H9 (cell line): ENCODE measurements around the gene CEP192. TPM values are rescaled to one million over a fixed set of nuclear protein-coding genes. Genes with fewer than 3 reads are reported as not detected.
A peak's percentile ranks its signal among the peaks of the same experiment; 100 is the strongest.
"Not testable (repeated sequence)": the region's sequence is repeated elsewhere in the genome, so short reads cannot be mapped to it uniquely, and the experiment has no call there.

Experiments used
- DNase-seq: peaks from one replicate; pipeline ENCODE4 v3.0.0-alpha.2; 2017
- H2AFZ ChIP-seq: one replicate; pipeline ENCODE4 v1.6.1; 2013; ENCODE audit warnings: mild to moderate bottlenecking, low read length, control low read depth, moderate library complexity
- H2AK5ac ChIP-seq: 2 replicates; pipeline ENCODE4 v1.6.1; 2013; ENCODE audit warnings: low read length, control low read depth, mixed read lengths; ENCODE audit not compliant: insufficient read length
- H2BK120ac ChIP-seq: one replicate; pipeline ENCODE4 v1.6.1; 2013; ENCODE audit warnings: low read depth, mild to moderate bottlenecking, low read length, control low read depth, inconsistent platforms; ENCODE audit not compliant: poor library complexity, severe bottlenecking
- H2BK12ac ChIP-seq: 2 replicates; pipeline ENCODE4 v1.6.1; 2013; ENCODE audit warnings: low read length, control low read depth, mixed read lengths, low read depth; ENCODE audit not compliant: insufficient read length
- H2BK15ac ChIP-seq: 2 replicates; pipeline ENCODE4 v1.6.1; 2013; ENCODE audit warnings: low read depth, low read length, control low read depth
- H2BK20ac ChIP-seq: one replicate; pipeline ENCODE4 v1.6.1; 2013; ENCODE audit warnings: low read depth, mild to moderate bottlenecking, low read length, control low read depth, inconsistent platforms; ENCODE audit not compliant: poor library complexity, severe bottlenecking
- H2BK5ac ChIP-seq: 2 replicates; pipeline ENCODE4 v1.6.1; 2013; ENCODE audit warnings: low read length, control low read depth, mixed read lengths; ENCODE audit not compliant: insufficient read length
- H3K14ac ChIP-seq: 2 replicates; pipeline ENCODE4 v1.6.1; 2013; ENCODE audit warnings: low read length, control low read depth; ENCODE audit not compliant: insufficient read depth
- H3K18ac ChIP-seq: 2 replicates; pipeline ENCODE4 v1.6.1; 2013; ENCODE audit warnings: low read depth, mild to moderate bottlenecking, mixed read lengths, low read length, control low read depth; ENCODE audit not compliant: insufficient read length
- H3K23ac ChIP-seq: 2 replicates; pipeline ENCODE4 v1.6.1; 2013; ENCODE audit warnings: low read length, control low read depth, mixed read lengths, low read depth; ENCODE audit not compliant: insufficient read length
- H3K23me2 ChIP-seq: 2 replicates; pipeline ENCODE4 v1.6.1; 2013; ENCODE audit warnings: low read depth, mild to moderate bottlenecking, mixed read lengths, low read length, control low read depth; ENCODE audit not compliant: insufficient read length, poor library complexity, severe bottlenecking
- H3K27ac ChIP-seq: 2 replicates; pipeline ENCODE4 v1.5.1; 2013; ENCODE audit warnings: low read length, control low read depth, mixed read lengths, low read depth; ENCODE audit not compliant: insufficient read length
- H3K27me3 ChIP-seq: 2 replicates; pipeline ENCODE4 v1.6.1; 2013; ENCODE audit warnings: low read length, control low read depth, inconsistent platforms; ENCODE audit not compliant: insufficient read depth
- H3K4ac ChIP-seq: 2 replicates; pipeline ENCODE4 v1.6.1; 2013; ENCODE audit warnings: low read depth, mild to moderate bottlenecking, control low read depth, inconsistent platforms, low read length, moderate library complexity
- H3K4me1 ChIP-seq: 2 replicates; pipeline ENCODE4 v1.6.1; 2013; ENCODE audit warnings: low read length, control low read depth, inconsistent platforms; ENCODE audit not compliant: insufficient read depth
- H3K4me2 ChIP-seq: 2 replicates; pipeline ENCODE4 v1.6.1; 2013; ENCODE audit warnings: low read length, control low read depth, mixed read lengths; ENCODE audit not compliant: insufficient read length, insufficient read depth
- H3K56ac ChIP-seq: 2 replicates; pipeline ENCODE4 v1.6.1; 2013; ENCODE audit warnings: low read depth, mild to moderate bottlenecking, mixed read lengths, low read length, control low read depth; ENCODE audit not compliant: insufficient read length
- H3K79me1 ChIP-seq: 2 replicates; pipeline ENCODE4 v1.6.1; 2013; ENCODE audit warnings: low read depth, mild to moderate bottlenecking, moderate library complexity, low read length, control low read depth, inconsistent platforms; ENCODE audit not compliant: insufficient read depth, poor library complexity, severe bottlenecking
- H3K79me2 ChIP-seq: 2 replicates; pipeline ENCODE4 v1.6.1; 2013; ENCODE audit warnings: low read length, control low read depth, inconsistent platforms; ENCODE audit not compliant: insufficient read depth
- H3K9ac ChIP-seq: 2 replicates; pipeline ENCODE4 v1.6.1; 2013; ENCODE audit warnings: low read length, control low read depth, mixed read lengths; ENCODE audit not compliant: insufficient read length; ENCODE audit errors: extremely low read depth
- H3K9me3 ChIP-seq: one replicate; pipeline ENCODE4 v1.6.1; 2013; ENCODE audit warnings: low read depth, low read length, inconsistent platforms; ENCODE audit not compliant: control insufficient read depth
- H3T11ph ChIP-seq: one replicate; pipeline ENCODE4 v1.6.1; 2013; ENCODE audit warnings: mild to moderate bottlenecking, low read length, control low read depth, inconsistent platforms
- H4K20me1 ChIP-seq: one replicate; pipeline ENCODE4 v1.6.1; 2013; ENCODE audit not compliant: control insufficient read depth, insufficient read length, insufficient read depth
- H4K5ac ChIP-seq: 2 replicates; pipeline ENCODE4 v1.6.1; 2013; ENCODE audit warnings: low read depth, mild to moderate bottlenecking, mixed read lengths, low read length, control low read depth; ENCODE audit not compliant: insufficient read length
- H4K8ac ChIP-seq: replicated peaks from 2 replicates; pipeline ENCODE4 v1.6.1; 2013; ENCODE audit warnings: low read length, control low read depth, mixed read lengths, low read depth; ENCODE audit not compliant: insufficient read length
- H4K91ac ChIP-seq: 2 replicates; pipeline ENCODE4 v1.6.1; 2013; ENCODE audit warnings: low read depth, mild to moderate bottlenecking, moderate library complexity, mixed read lengths, low read length, control low read depth; ENCODE audit not compliant: insufficient read length
- H3K27ac Mint-ChIP-seq, 3 experiments: 2 replicates in 2 of 3; 3 replicates in 1 of 3; pipeline ENCODE4 v1.8.0; 2020 to 2021; ENCODE audit warnings: mixed read lengths in 3 of 3, mild to moderate bottlenecking in 1 of 3, moderate library complexity in 1 of 3
- H3K27me3 Mint-ChIP-seq: 2 replicates; pipeline ENCODE4 v1.8.0; 2021; ENCODE audit warnings: low read depth, mild to moderate bottlenecking, moderate library complexity, mixed read lengths
- H3K36me3 Mint-ChIP-seq, 3 experiments: 2 replicates in 2 of 3; 3 replicates in 1 of 3; pipeline ENCODE4 v1.8.0; 2020 to 2021; ENCODE audit warnings: low read depth in 3 of 3, mixed read lengths in 3 of 3; ENCODE audit not compliant: insufficient read depth in 1 of 3
- H3K4me1 Mint-ChIP-seq, 2 experiments: 2 replicates each; pipeline ENCODE4 v1.8.0; 2020; ENCODE audit warnings: mixed read lengths in 2 of 2
- H3K4me3 Mint-ChIP-seq, 2 experiments: 2 replicates in 1 of 2; 3 replicates in 1 of 2; pipeline ENCODE4 v1.8.0; 2020 to 2021; ENCODE audit warnings: mild to moderate bottlenecking in 2 of 2, mixed read lengths in 2 of 2, moderate library complexity in 1 of 2
- H3K9me3 Mint-ChIP-seq, 2 experiments: 2 replicates in 1 of 2; 3 replicates in 1 of 2; pipeline ENCODE4 v1.8.0; 2020; ENCODE audit warnings: mild to moderate bottlenecking in 2 of 2, mixed read lengths in 2 of 2, moderate library complexity in 1 of 2
- CTCF ChIP-seq: fragments of 200-600 bp; sonication (generic); conservative IDR thresholded peaks from 3 replicates; pipeline ENCODE4 v1.8.0; 2021; ENCODE audit warnings: antibody characterized with exemption, mild to moderate bottlenecking
- WGBS: extraction: QIAGEN DNeasy Blood & Tissue Kit; methylation state at CpG from one replicate; pipeline ENCODE4 v1.1.7; 2013; ENCODE audit warnings: missing lambda C conversion rate, low lambda C conversion rate, mixed read lengths; ENCODE audit not compliant: insufficient read length; ENCODE audit errors: extremely low coverage; 5-methylcytosine and 5-hydroxymethylcytosine counted together
- total RNA-seq: library from RNA; stranded (reverse); gene quantifications from 2 replicates; pipeline ENCODE4 v1.2.1, GENCODE V29; 2021

CEP192 gene
- total RNA-seq, 1 experiment from 2014 or later: 23.5 TPM

- no peak overlapping the region for H3K4me3 Mint-ChIP-seq
- Histone ChIP-seq H3K4me2 (no peak overlapping the region), H4K20me1 (no peaks in the 10 kb centered on the region), H2BK20ac (no peak overlapping the region), H3K18ac (no peak overlapping the region), H3K79me1 (peaks cover 5% of the 10 kb centered on the region), H4K5ac (no peak overlapping the region), H3K14ac (no peak overlapping the region), H3K27me3 (no peaks in the 10 kb centered on the region), H2AK5ac (no peak overlapping the region), H2BK12ac (no peak overlapping the region), H3K9me3 (no peaks in the 10 kb centered on the region), H3K9ac (no peak overlapping the region), H3K56ac (no peak overlapping the region), H4K8ac (peak overlapping the region; percentile 26), H3K23me2 (no peaks in the 10 kb centered on the region), H3K4ac (no peak overlapping the region), H3K4me1 (peaks cover 5% of the 10 kb centered on the region; the same call in 1 of the 2 replicates), H3K23ac (no peak overlapping the region), H2BK5ac (no peak overlapping the region), H3K79me2 (peaks cover 26% of the 10 kb centered on the region; the same call in 1 of the 2 replicates), H2BK120ac (no peak overlapping the region), H3K27ac (no peak overlapping the region), H2BK15ac (no peak overlapping the region), H2AFZ (no peak overlapping the region), H3T11ph (no peak overlapping the region), H4K91ac (no peak overlapping the region)
- WGBS: no CpG with 5 or more reads among the region's 10 CpGs
- H3K4me1 Mint-ChIP-seq: no peaks in the 10 kb centered on the region
- H3K9me3 Mint-ChIP-seq: no peaks in the 10 kb centered on the region; a peak in 1 of 5 replicates
- TF ChIP-seq CTCF: no peak
- H3K27me3 Mint-ChIP-seq: no peaks in the 10 kb centered on the region
- DNase-seq: no peak
- peaks cover 0 to 6% (median 0%) of the 10 kb centered on the region in 3 experiments; a peak in 2 of 7 replicates for H3K36me3 Mint-ChIP-seq
- no peak overlapping the region for H3K27ac Mint-ChIP-seq
Observed at GRCh38 chr18:12996661-12997292, 5.6 kb downstream of the CEP192 start.

- not testable (repeated sequence) for H4K8ac ChIP-seq, H3K9ac ChIP-seq, H2BK12ac ChIP-seq, H3K4me3 Mint-ChIP-seq, H3K56ac ChIP-seq, H3K9me3 Mint-ChIP-seq, H4K5ac ChIP-seq, H3K27me3 Mint-ChIP-seq, H3K14ac ChIP-seq, H3K27ac ChIP-seq, H4K91ac ChIP-seq, H2BK20ac ChIP-seq, H3K36me3 Mint-ChIP-seq, H2AK5ac ChIP-seq, H3K4ac ChIP-seq, H3K4me1 Mint-ChIP-seq, H2BK120ac ChIP-seq, H3K79me1 ChIP-seq, H3K27me3 ChIP-seq, H3K23me2 ChIP-seq, H3K9me3 ChIP-seq, H3K18ac ChIP-seq, H3T11ph ChIP-seq, H4K20me1 ChIP-seq, H3K4me1 ChIP-seq, H3K23ac ChIP-seq, DNase-seq, H3K4me2 ChIP-seq, H3K27ac Mint-ChIP-seq, H2AFZ ChIP-seq, H2BK5ac ChIP-seq, H2BK15ac ChIP-seq
- H3K79me2 ChIP-seq: peaks cover 26% of the 10 kb centered on the region; the same call in 1 of the 2 replicates
- WGBS: no CpG with 5 or more reads among the region's 2 CpGs
Observed at GRCh38 chr18:12997330-12997729, 6.2 kb downstream of the CEP192 start.
